PC-3 (cell line): Measurements from ENCODE around the gene PRDM11. TPM values are rescaled to one million over a fixed set of nuclear protein-coding genes. Genes with fewer than 3 reads are reported as not detected.
"Not testable (repeated sequence)": the region's sequence is repeated elsewhere in the genome, so short reads cannot be mapped to it uniquely, and the experiment has no call there.

Experiments
- ATAC-seq: fragments of 200-7000 bp; cut with Tn5 transposase; 2 replicates; pipeline ENCODE4 v1.9.1; 2020; ENCODE audit warnings: mild to moderate bottlenecking, moderate library complexity
- BruUV-seq: library from RNA; stranded (reverse); fragments of 400-500 nt; replicated peaks from 2 replicates; lab custom pipeline; 2021; lab: Mats Ljungman, UMichigan
- CTCF ChIA-PET: fragments of 300-600 bp; sonication (Branson Sonifier 250); formaldehyde crosslinking; loops from one replicate; lab custom pipeline; 2022; ENCODE audit warnings: antibody characterized with exemption; lab: Charles Lee
- POLR2A ChIA-PET: fragments of 300-600 bp; sonication (Branson Sonifier 250); formaldehyde crosslinking; loops from one replicate; lab custom pipeline; 2022; ENCODE audit warnings: antibody characterized with exemption; ENCODE audit not compliant: unreplicated experiment; lab: Charles Lee
- DNase-seq: peaks from one replicate; pipeline ENCODE4 v3.0.0-alpha.2; 2015
- H2AFZ ChIP-seq: fragments of 300-600 bp; sonication (generic); 2 replicates; pipeline ENCODE4 v1.6.0; 2016; ENCODE audit warnings: antibody characterized with exemption, low read length
- H3F3A ChIP-seq: fragments of 300-600 bp; sonication (generic); one replicate; pipeline ENCODE4 v1.6.0; 2017; ENCODE audit warnings: antibody characterized with exemption, low read length, control low read depth, mild to moderate bottlenecking; ENCODE audit not compliant: unreplicated experiment
- H3K27ac ChIP-seq: fragments of 300-600 bp; sonication (generic); 2 replicates; pipeline ENCODE4 v1.5.1; 2016; ENCODE audit warnings: mild to moderate bottlenecking, low read length
- H3K27me3 ChIP-seq: fragments of 300-600 bp; sonication (generic); 2 replicates; pipeline ENCODE4 v1.6.1; 2016; ENCODE audit warnings: low read length, mixed read lengths
- H3K36me3 ChIP-seq: fragments of 300-600 bp; sonication (generic); 2 replicates; pipeline ENCODE4 v1.6.1; 2016; ENCODE audit warnings: low read depth, mixed run types, low read length, mixed read lengths
- H3K4me1 ChIP-seq: fragments of 300-600 bp; sonication (generic); 2 replicates; pipeline ENCODE4 v1.5.1; 2016; ENCODE audit warnings: low read length; ENCODE audit not compliant: insufficient read depth
- H3K4me2 ChIP-seq: fragments of 300-600 bp; sonication (generic); 2 replicates; pipeline ENCODE4 v1.6.0; 2016; ENCODE audit warnings: low read length
- H3K4me3 ChIP-seq: fragments of 300-600 bp; sonication (generic); 2 replicates; pipeline ENCODE4 v1.5.1; 2016; ENCODE audit warnings: mild to moderate bottlenecking, low read length, mixed read lengths
- H3K79me2 ChIP-seq: fragments of 300-600 bp; sonication (generic); 2 replicates; pipeline ENCODE4 v1.6.1; 2017; ENCODE audit warnings: low read length, mixed read lengths
- H3K9ac ChIP-seq: fragments of 300-600 bp; sonication (generic); 2 replicates; pipeline ENCODE4 v1.6.0; 2016; ENCODE audit warnings: mild to moderate bottlenecking, low read length
- H3K9me2 ChIP-seq: fragments of 300-600 bp; sonication (generic); replicated peaks from 2 replicates; pipeline ENCODE4 v1.6.1; 2016; ENCODE audit warnings: mixed run types, low read length, mixed read lengths
- H3K9me3 ChIP-seq: fragments of 300-600 bp; sonication (generic); 2 replicates; pipeline ENCODE4 v1.6.1; 2016; ENCODE audit warnings: low read length, mixed read lengths
- H4K20me1 ChIP-seq: fragments of 300-600 bp; sonication (generic); 2 replicates; pipeline ENCODE4 v1.6.1; 2016; ENCODE audit warnings: low read length, mixed read lengths
- CTCF ChIP-seq: fragments of 300-600 bp; sonication (generic); conservative IDR thresholded peaks from 2 replicates; pipeline ENCODE4 v1.5.1; 2017; ENCODE audit warnings: antibody characterized with exemption, low read depth, mild to moderate bottlenecking, low read length
- EZH2 ChIP-seq: fragments of 300-600 bp; sonication (generic); IDR thresholded peaks from one replicate; pipeline ENCODE4 v1.6.1; 2017; ENCODE audit warnings: antibody characterized with exemption, mild to moderate bottlenecking, low read length; ENCODE audit not compliant: unreplicated experiment
- EZH2phosphoT487 ChIP-seq: fragments of 300-600 bp; sonication (generic); IDR thresholded peaks from 2 replicates; pipeline ENCODE4 v1.6.1; 2018; ENCODE audit warnings: mild to moderate bottlenecking, antibody characterized with exemption, low read length, borderline replicate concordance
- intact Hi-C: fragments of 100-400 bp; cut with micrococcal nuclease; formaldehyde crosslinking; loops from 2 replicates; pipeline ENCODE4 v1.9.0; 2023
- total RNA-seq: library from RNA; depleted of rRNA; stranded (reverse); fragments of >200 nt; gene quantifications from 2 replicates; pipeline ENCODE4 v1.2.3, GENCODE V29; 2014

Gene PRDM11
- total RNA-seq, 1 experiment from 2014 or later = 5.0 TPM

- Histone ChIP-seq H3K79me2 (no peaks in the 10 kb centered on the region), H3K27ac (no peak overlapping the region), H3F3A (no peaks in the 10 kb centered on the region), H4K20me1 (no peaks in the 10 kb centered on the region), H3K9ac (no peak overlapping the region), H2AFZ (no peak overlapping the region), H3K36me3 (no peaks in the 10 kb centered on the region), H3K27me3 (no peaks in the 10 kb centered on the region), H3K9me2 (no peaks in the 10 kb centered on the region), H3K9me3 (no peaks in the 10 kb centered on the region), H3K4me3 (no peak overlapping the region), H3K4me1 (no peaks in the 10 kb centered on the region), H3K4me2 (no peak overlapping the region)
- BruUV-seq = no TSS peak
- ATAC-seq (no peak), DNase-seq (no peak)
- ChIA-PET POLR2A (no interaction called here), CTCF (no interaction called here)
- TF ChIP-seq EZH2 = no peak
- no peak for TF ChIP-seq EZH2phosphoT487
- no peak for TF ChIP-seq CTCF
- intact Hi-C loops = no loop called here
Observed at GRCh38 chr11:45246241-45246640, 99.8 kb downstream of the PRDM11 start.

GRCh38 chr11:45247433-45247832 is 101.0 kb downstream of the PRDM11 start:
- H3K27ac ChIP-seq = no peak overlapping the region
- POLR2A ChIA-PET = no interaction called here
- H3K4me2 ChIP-seq = no peak overlapping the region
- peak; percentile 12 for DNase-seq
- H3K9ac ChIP-seq = no peak overlapping the region
- no peaks in the 10 kb centered on the region for H3K4me1 ChIP-seq
- H3K9me2 ChIP-seq = no peaks in the 10 kb centered on the region
- H3F3A ChIP-seq = no peaks in the 10 kb centered on the region
- intact Hi-C loops = no loop called here
- CTCF ChIA-PET = interaction anchor here (0.7 kb wide), 1 partner anchor 137 kb away, joined by 5 read pairs; no protein-coding TSS in a partner anchor
- H3K79me2 ChIP-seq = no peaks in the 10 kb centered on the region
- TF ChIP-seq CTCF = 0 out of 2 replicates have a peak, but pooled peaks have one; percentile 14
- no peak for TF ChIP-seq EZH2phosphoT487
- H4K20me1 ChIP-seq = no peaks in the 10 kb centered on the region
- H3K4me3 ChIP-seq = no peak overlapping the region
- H3K27me3 ChIP-seq = no peaks in the 10 kb centered on the region
- no peak overlapping the region for H2AFZ ChIP-seq
- peak; percentile 34 for ATAC-seq
- BruUV-seq = no TSS peak
- no peaks in the 10 kb centered on the region for H3K36me3 ChIP-seq
- no peaks in the 10 kb centered on the region for H3K9me3 ChIP-seq

GRCh38 chr11:45248501-45249011 is 102.1 kb downstream of the PRDM11 start:
- Histone ChIP-seq H3K4me1 (no peaks in the 10 kb centered on the region), H3K9me2 (no peaks in the 10 kb centered on the region), H4K20me1 (no peaks in the 10 kb centered on the region), H3K4me2 (no peak overlapping the region), H3K27me3 (no peaks in the 10 kb centered on the region), H3K9me3 (no peaks in the 10 kb centered on the region), H3K9ac (no peak overlapping the region), H3K27ac (no peak overlapping the region), H3K4me3 (no peak overlapping the region), H3K36me3 (no peaks in the 10 kb centered on the region), H2AFZ (no peak overlapping the region), H3K79me2 (no peaks in the 10 kb centered on the region), H3F3A (no peaks in the 10 kb centered on the region)
- TF ChIP-seq EZH2phosphoT487 (no peak), EZH2 (no peak), CTCF (no peak)
- DNase-seq = no peak
- CTCF ChIA-PET = no interaction called here
- intact Hi-C loops = no loop called here
- ATAC-seq = no peak
- POLR2A ChIA-PET = no interaction called here
- no TSS peak for BruUV-seq

DNA sequence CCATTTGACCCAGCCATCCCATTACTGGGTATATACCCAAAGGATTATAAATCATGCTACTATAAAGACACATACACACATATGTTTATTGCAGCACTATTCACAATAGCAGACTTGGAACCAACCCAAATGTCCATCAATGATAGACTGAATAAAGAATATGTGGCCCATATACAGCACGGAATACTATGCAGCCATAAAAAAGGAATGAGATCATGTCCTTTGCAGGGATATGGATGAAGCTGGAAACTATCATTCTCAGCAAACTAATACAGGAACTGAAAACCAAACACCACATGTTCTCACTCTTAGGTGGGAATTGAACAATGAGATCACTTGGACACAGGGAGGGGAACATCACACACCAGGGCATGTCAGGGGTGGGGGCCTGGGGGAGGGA is 102.9 kb downstream of the PRDM11 start:
- DNase-seq, ATAC-seq, H3K9me3 ChIP-seq, H3K4me2 ChIP-seq, H3K36me3 ChIP-seq, H4K20me1 ChIP-seq, H3K27me3 ChIP-seq, CTCF ChIA-PET, H3F3A ChIP-seq, BruUV-seq, H3K79me2 ChIP-seq, H3K27ac ChIP-seq, H3K4me3 ChIP-seq, intact Hi-C loops, H3K9ac ChIP-seq, POLR2A ChIA-PET, H2AFZ ChIP-seq, H3K4me1 ChIP-seq, H3K9me2 ChIP-seq: not testable (repeated sequence)
